GM18505 (cell line): ENCODE data around the gene OMA1.
"Not testable (repeated sequence)": the region's sequence is repeated elsewhere in the genome, so short reads cannot be mapped to it uniquely, and the experiment has no call there.

Experiments
- ATAC-seq: cut with Tn5 transposase; IDR thresholded peaks from one replicate; pipeline ENCODE4 v1.9.1; 2021; ENCODE audit not compliant: unreplicated experiment
- POLR2A ChIP-seq: IDR thresholded peaks from 4 replicates; pipeline ENCODE4 v1.6.1; 2011; ENCODE audit warnings: borderline replicate concordance; ENCODE audit not compliant: insufficient read depth, insufficient read length; ENCODE audit errors: extremely low read depth

The OMA1 gene

DNA sequence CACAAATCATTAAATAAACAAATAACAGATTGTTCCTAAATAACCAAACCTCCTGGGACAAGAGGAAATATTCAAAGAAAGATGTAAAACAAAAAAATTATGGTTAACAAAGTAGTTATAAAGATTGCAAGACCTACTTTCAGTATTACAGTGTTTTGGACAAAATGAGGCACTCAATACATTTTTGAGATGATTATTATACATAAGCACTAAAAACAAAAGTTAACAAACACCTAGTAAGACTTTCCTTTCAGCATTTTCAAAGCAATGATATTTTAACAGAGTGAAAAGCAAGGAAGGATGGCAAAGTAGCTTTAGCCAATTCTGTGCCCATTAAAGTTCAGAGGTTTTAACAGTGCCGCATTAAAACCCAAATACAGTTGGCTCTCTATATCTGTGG lies 17.2 kb downstream of the OMA1 start:
- ATAC-seq: no peak
- no peak for TF ChIP-seq POLR2A

DNA sequence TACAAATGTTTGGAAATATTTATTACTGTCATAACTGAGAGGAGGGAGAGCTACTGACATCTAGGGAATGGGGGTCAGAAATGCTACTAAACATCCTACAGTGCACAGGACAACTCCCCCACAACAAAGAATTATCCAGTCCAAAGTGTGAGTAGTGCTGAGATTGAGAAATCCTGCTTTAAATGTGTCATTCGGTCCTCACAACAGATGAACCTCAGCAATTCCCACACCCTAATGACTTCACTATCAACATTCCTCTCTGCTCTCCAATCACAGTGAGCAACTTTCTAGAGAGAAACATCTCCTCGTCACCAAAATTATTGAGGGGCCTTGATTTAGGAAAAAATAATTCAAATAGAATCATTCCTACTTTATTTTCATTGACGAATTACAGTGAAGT lies 18.0 kb downstream of the OMA1 start:
- no peak for ATAC-seq
- TF ChIP-seq POLR2A: no peak

DNA sequence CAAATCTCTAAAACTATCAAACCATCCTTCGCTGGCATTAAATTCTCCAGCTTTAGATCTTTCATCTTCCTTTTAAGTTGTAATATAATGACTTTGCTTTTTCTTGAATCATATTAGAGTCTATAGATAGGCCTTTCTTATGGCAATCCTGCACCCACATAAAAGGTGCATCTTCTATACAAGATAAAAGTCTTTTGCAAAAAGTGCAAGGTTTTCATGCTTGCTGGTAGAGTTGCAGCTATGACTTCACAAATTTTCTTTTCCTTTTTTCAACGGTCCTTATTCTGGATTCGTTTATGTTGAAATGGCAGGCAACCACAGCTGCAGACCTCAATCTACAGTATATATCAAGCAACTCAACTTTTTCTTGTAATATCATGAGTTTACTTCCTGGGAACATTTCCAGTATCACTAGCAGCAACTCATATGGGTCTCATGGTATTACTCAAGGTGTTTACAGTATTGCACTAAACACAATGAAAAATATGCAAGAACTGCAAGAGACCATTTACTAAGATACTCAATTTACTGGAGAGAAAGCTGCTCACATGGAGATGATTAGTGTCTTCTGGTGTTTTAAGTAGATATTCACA lies 22.1 kb downstream of the OMA1 start:
- no peak for TF ChIP-seq POLR2A
- ATAC-seq: no peak

DNA sequence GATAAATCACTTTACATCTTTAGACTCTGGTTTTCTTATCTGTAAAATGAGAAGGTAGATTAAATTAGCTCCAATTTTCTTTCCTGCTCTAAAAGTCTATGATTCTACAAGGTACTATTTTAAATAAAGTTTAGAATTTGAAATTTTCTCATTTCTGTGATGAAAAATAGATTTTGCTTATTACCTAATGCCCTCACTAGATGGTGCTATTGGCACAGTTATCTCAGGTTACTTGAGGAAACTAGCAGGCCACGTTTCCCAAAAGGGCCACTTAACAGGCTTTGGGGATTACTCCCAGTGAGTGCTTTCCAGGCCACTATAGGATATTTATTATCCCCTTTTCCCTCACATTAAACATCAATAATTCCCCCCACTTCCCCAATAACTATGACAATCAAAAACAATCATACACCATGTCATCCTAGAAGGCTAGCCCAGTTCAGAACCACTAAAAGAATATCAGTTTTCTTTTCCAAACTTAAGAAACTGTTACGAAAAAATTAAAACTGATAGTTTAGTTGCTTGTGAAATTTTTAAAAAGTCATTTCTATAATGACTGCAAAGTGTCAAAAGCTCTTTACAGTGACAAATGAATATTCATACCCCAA lies 30.6 kb downstream of the OMA1 start:
- ATAC-seq: no peak
- TF ChIP-seq POLR2A: no peak

DNA sequence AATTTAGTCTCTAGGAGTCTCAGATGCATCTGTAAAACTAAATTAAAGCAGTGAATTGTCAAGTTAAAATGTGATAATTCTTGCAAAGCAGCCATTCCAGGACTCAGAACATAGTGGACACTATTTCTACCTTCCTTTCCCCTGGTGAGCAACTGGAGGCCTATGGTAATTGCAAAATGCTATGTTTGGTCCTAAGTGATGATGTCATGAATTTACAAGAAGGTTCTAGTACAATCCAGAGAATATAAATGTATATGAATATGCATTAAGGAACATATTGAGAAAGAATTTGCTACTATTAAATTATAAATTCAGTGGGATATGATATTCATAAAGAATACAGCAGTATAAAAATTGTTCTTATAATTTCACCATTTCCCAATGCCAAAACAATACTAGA lies 32.6 kb downstream of the OMA1 start:
- no peak for TF ChIP-seq POLR2A
- no peak for ATAC-seq

DNA sequence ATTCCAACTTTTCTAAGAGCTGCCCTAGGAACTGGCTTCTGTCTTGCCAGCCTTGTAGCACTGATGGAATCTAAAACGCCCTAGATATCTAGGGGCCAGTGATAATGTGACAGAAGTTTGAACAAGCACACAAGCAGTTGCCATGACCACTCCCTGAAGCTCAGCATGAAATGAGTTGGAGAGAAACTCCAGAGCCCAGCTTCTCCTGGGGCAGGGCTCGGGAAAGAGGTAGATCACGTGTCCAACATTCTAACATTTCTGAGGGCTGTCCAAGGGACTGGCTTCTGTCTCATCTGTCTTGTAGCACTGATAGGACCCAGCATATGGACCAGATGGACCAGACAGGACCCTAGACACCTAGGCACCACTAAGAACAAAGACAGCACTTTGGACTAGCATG lies 37.9 kb downstream of the OMA1 start:
- ATAC-seq: no peak
- TF ChIP-seq POLR2A: no peak

DNA sequence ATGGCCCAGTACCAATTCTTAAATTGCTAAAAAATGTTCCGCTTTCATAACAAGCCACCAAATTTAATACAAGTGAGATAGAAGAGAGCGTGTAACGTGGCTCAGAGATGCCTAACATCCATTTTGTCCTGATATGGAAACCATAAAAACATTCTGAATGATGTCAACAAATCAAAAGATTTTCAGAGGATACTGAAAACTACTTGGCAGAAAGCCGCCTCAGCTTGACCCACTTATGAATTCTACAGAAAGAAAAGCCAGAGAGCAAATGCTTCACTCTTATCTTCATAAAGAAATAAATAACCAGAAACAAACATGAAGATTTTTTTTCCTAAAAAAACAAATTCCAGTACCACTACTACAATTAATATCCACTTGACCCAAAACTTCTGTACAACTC lies 41.2 kb downstream of the OMA1 start:
- TF ChIP-seq POLR2A: no peak
- ATAC-seq: no peak

DNA sequence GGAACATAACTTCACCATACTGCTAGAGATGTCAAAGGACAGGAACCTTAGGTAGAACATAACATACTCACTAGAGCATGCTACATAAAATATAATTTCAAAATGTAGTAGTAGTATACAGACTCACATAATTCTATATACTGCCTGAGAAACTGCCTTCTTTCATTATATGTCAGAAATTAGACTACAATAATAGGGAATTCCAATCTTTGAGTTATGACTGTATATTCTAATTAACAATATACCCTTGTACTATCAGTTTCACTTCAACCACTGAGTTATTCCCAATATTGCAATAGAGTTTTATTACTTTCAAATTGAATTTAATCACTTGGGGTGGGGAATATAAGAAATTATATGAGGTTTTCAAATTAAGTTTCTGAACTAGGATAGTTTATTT lies 44.0 kb downstream of the OMA1 start:
- no peak for ATAC-seq

DNA sequence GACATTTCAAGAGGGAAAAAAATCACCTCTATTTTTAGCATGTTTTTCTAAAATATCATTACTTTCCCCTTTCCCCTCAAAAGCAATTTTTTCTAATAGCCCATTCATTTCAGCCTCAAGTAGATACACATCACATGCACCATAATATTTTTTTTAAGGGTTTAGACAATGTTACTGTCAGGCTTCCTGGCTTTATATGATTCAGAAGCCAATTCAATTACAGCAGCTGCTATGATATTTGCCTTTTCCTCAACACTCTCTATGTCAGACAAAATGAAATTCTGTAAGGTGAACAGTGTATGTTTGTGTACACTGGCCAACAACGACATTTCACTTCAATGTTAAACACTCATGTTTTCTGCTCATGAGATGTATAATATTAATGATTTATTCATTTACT lies 46.5 kb downstream of the OMA1 start:
- ATAC-seq: no peak
- no peak for TF ChIP-seq POLR2A

More for the DNA sequence above, 44.0 kb downstream of the OMA1 start:
- TF ChIP-seq POLR2A: no peak

DNA sequence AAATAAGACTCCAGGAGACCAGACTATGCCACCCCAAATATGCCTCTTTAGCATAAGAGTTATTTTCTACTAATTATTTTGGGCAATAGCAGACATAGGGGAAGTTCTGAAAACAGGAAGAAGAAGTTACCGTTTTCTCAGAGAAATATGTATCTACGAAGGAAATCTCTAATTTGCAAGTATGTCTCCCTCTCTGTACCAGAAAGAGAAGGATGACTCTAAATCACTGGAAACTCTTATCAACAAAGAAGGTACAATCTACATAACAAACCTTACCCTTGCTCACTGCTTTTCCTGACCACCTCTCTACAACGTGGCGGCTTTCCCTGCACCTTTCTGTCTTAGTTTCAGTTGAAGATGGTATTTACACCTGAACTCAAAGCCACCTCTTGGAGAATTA lies 49.0 kb downstream of the OMA1 start:
- no peak for TF ChIP-seq POLR2A
- no peak for ATAC-seq

DNA sequence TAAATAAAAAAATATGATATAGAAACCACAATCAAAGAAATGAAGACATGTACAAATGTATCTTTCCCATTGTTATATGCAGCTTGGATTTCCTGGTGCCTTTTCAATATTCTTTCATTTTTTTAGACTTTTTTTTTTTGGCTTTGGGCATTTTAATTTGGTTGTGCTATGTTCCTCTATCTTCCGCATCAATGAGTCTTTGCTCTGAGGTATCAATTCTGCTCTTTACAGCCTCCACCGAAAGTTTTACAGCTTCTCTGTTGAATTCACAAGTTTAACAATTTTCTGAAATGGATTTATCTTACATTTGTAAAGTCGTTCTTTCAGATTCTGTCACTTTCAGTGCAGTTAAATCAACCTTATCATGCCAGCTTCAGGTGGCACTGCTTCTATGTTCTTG lies 50.5 kb downstream of the OMA1 start:
- no peak for TF ChIP-seq POLR2A
- ATAC-seq: no peak

DNA sequence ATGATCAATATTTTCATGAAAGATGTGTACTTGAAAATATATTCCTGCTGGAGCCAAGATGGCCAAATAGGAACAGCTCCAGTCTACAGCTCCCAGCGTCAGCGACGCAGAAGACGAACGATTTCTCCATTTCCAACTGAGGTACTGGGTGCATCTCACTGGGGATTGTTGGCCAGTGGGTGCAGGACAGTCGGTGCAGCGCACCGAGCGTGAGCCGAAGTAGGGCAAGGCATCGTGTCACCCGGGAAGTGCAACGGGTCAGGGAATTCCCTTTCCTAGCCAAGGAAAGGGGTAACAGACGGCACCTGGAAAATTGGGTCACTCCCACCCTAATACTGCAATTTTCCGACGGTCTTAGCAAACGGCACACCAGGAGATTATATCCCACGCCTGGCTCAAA lies 57.6 kb downstream of the OMA1 start:
- not testable (repeated sequence) for ATAC-seq

DNA sequence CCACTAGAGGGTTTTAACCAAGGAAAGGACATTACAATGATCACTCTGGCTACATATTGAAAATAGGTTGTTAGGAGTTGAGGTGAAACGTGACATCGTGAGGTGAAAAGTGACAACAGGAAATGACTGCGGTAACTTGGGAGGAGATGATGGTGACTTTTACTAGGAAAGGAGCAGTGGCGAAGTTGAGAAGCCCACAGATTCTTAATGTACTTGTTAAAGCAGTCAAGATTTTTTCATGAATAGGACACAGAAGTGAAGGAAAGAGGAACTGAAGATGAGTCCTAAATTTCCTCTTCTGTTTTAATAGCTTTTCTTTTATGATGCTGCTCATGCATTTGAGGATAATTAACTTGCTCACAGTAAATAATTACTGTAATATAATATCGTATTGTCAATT lies 59.5 kb downstream of the OMA1 start:
- no peak for ATAC-seq
- no peak for TF ChIP-seq POLR2A

DNA sequence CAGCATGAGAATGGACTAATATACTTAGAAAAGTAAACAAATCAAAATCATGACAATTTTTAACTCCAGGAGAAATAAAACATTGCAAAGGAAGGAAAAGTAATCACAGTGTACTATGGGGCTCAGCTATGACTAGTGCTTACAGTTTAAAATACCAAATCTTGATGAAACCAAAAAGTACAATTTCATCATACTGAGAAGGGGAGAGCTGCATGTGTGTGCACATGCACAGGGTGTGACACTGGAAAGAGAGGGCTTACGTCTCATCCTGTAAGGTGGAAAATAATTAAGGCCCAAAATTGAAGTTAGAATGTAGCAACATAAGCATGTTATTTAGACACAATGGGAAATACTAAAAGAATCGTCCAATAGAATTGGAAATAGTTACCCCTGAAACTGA lies 64.6 kb downstream of the OMA1 start:
- no peak for ATAC-seq
- no peak for TF ChIP-seq POLR2A

DNA sequence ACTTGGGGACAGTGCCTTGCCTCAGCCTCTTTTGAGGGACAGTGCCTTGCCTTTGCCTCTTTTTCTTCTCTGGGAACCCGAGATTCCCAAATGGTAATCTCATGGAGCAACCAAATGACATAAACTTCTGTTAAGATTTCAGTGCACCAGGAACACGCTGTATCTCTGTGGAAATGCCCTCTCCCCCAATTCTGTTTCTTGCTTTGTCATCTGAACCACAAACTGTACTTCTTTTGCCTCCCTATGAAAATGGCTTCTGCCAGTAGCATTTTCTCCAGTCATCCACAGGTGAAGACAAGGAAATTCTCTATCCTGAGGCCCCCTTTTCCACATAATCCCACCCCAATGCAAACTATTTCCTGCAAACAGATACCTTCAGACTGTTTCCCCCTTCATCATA lies 66.3 kb downstream of the OMA1 start:
- no peak for ATAC-seq
- no peak for TF ChIP-seq POLR2A
